WI38 (cell line): ENCODE measurements around the gene PYDC1.

Experiments used
- H3K4me3 ChIP-seq: 2 replicates; pipeline ENCODE4 v1.5.1; 2011; ENCODE audit warnings: low read depth, mild to moderate bottlenecking, control low read depth, low read length
- TF ChIP-seq, protein P1 (sequence below): IDR thresholded peaks from 2 replicates; pipeline ENCODE4 v1.5.1; 2012; ENCODE audit warnings: low read depth, mild to moderate bottlenecking, control low read depth, low read length

The PYDC1 gene

GRCh38 chr16:31216422-31217135, at the start of gene PYDC1:
PYDC1 (minus strand) TSS chr16:31217135; CDS start chr16:31217028, 107 bp downstream.
- TF ChIP-seq, protein P1, sequence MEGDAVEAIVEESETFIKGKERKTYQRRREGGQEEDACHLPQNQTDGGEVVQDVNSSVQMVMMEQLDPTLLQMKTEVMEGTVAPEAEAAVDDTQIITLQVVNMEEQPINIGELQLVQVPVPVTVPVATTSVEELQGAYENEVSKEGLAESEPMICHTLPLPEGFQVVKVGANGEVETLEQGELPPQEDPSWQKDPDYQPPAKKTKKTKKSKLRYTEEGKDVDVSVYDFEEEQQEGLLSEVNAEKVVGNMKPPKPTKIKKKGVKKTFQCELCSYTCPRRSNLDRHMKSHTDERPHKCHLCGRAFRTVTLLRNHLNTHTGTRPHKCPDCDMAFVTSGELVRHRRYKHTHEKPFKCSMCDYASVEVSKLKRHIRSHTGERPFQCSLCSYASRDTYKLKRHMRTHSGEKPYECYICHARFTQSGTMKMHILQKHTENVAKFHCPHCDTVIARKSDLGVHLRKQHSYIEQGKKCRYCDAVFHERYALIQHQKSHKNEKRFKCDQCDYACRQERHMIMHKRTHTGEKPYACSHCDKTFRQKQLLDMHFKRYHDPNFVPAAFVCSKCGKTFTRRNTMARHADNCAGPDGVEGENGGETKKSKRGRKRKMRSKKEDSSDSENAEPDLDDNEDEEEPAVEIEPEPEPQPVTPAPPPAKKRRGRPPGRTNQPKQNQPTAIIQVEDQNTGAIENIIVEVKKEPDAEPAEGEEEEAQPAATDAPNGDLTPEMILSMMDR, result no peak
- H3K4me3 ChIP-seq, result no peak within 1 kb of the TSS

- TF ChIP-seq, protein P1, result no peak
- H3K4me3 ChIP-seq, result no peak overlapping the region
Measured at GRCh38 chr16:31265329-31266245, 48.7 kb upstream of the PYDC1 start.

GRCh38 chr16:31262084-31262483, 45.1 kb upstream of the PYDC1 start:
- TF ChIP-seq, protein P1, result no peak
- H3K4me3 ChIP-seq, result no peak overlapping the region

- TF ChIP-seq, protein P1, result no peak
- no peak overlapping the region for H3K4me3 ChIP-seq
Measured at GRCh38 chr16:31260136-31260931, 43.4 kb upstream of the PYDC1 start.

- TF ChIP-seq, protein P1, result no peak
- no peak overlapping the region for H3K4me3 ChIP-seq
Measured at GRCh38 chr16:31258366-31258765, 41.4 kb upstream of the PYDC1 start.

- H3K4me3 ChIP-seq, result no peak overlapping the region
Measured at GRCh38 chr16:31256466-31256865, 39.5 kb upstream of the PYDC1 start.

More at GRCh38 chr16:31256466-31256865, 39.5 kb upstream of the PYDC1 start:
- TF ChIP-seq, protein P1, result no peak
